HepG2 (cell line): ENCODE data around the gene ALOXE3. TPM values are rescaled to one million over a fixed set of nuclear protein-coding genes. Genes with fewer than 3 reads are reported as not detected.

ENCODE experiments used
- ARID2 ChIP-seq: sonication (generic); formaldehyde crosslinking; IDR thresholded peaks from 2 replicates; pipeline ENCODE4 v1.8.1; 2022; ENCODE audit warnings: mild to moderate bottlenecking, missing genetic modification reagents, borderline replicate concordance
- BATF2 ChIP-seq: sonication (generic); formaldehyde crosslinking; IDR thresholded peaks from 2 replicates; pipeline ENCODE4 v1.8.0; 2022; ENCODE audit warnings: mild to moderate bottlenecking, missing genetic modification reagents, moderate library complexity
- CAMTA2 ChIP-seq: sonication (generic); formaldehyde crosslinking; IDR thresholded peaks from 2 replicates; pipeline ENCODE4 v1.4.0; 2020; ENCODE audit warnings: mild to moderate bottlenecking, missing genetic modification reagents, borderline replicate concordance
- CHCHD3 ChIP-seq: sonication (generic); formaldehyde crosslinking; IDR thresholded peaks from 2 replicates; pipeline ENCODE4 v1.8.0; 2022; ENCODE audit warnings: mild to moderate bottlenecking, missing genetic modification reagents, moderate library complexity
- FOXO4 ChIP-seq: sonication (generic); formaldehyde crosslinking; conservative IDR thresholded peaks from 2 replicates; pipeline ENCODE4 v1.8.1; 2023; ENCODE audit warnings: missing genetic modification reagents
- HDAC1 ChIP-seq: sonication (generic); formaldehyde crosslinking; IDR thresholded peaks from 2 replicates; pipeline ENCODE4 v1.5.1; 2020; ENCODE audit warnings: mild to moderate bottlenecking, missing genetic modification reagents
- HDAC2 ChIP-seq: sonication (generic); formaldehyde crosslinking; IDR thresholded peaks from 2 replicates; pipeline ENCODE4 v1.4.0; 2020; ENCODE audit warnings: missing genetic modification reagents
- KDM5A ChIP-seq: fragments of 200-600 bp; sonication (generic); IDR thresholded peaks from 2 replicates; pipeline ENCODE4 v1.7.0; 2018; ENCODE audit warnings: antibody characterized with exemption, mild to moderate bottlenecking, low read length, borderline replicate concordance
- KMT2B ChIP-seq: IDR thresholded peaks from 2 replicates; pipeline ENCODE4 v1.6.1; 2016; ENCODE audit warnings: missing genetic modification reagents, missing compliant biosample characterization
- LBX2 ChIP-seq: sonication (generic); formaldehyde crosslinking; IDR thresholded peaks from 2 replicates; pipeline ENCODE4 v1.5.0; 2020; ENCODE audit warnings: missing genetic modification reagents, mild to moderate bottlenecking, borderline replicate concordance
- MED8 ChIP-seq: sonication (generic); formaldehyde crosslinking; IDR thresholded peaks from 2 replicates; pipeline ENCODE4 v1.8.1; 2023; ENCODE audit warnings: mild to moderate bottlenecking, missing genetic modification reagents; ENCODE audit not compliant: insufficient replicate concordance
- MEIS1 ChIP-seq: sonication (generic); formaldehyde crosslinking; IDR thresholded peaks from 2 replicates; pipeline ENCODE4 v1.9.0; 2021; ENCODE audit warnings: mild to moderate bottlenecking, missing genetic modification reagents, moderate library complexity, borderline replicate concordance
- NFE2 ChIP-seq: sonication (generic); formaldehyde crosslinking; IDR thresholded peaks from 2 replicates; pipeline ENCODE4 v1.4.0; 2020; ENCODE audit warnings: missing genetic modification reagents
- PTBP1 ChIP-seq: fragments of 200-400 bp; formaldehyde crosslinking; IDR thresholded peaks from 2 replicates; pipeline ENCODE4 v1.6.1; 2018; ENCODE audit warnings: low read length, low read depth; ENCODE audit not compliant: poor library complexity, severe bottlenecking
- RARG ChIP-seq: sonication (generic); formaldehyde crosslinking; IDR thresholded peaks from 2 replicates; pipeline ENCODE4 v1.4.0; 2020; ENCODE audit warnings: low read depth, mild to moderate bottlenecking, missing genetic modification reagents
- SOX6 ChIP-seq, 2 experiments: fragments of 450-650 bp in 1 of 2; sonication (generic) in 1 of 2; formaldehyde crosslinking in 1 of 2; IDR thresholded peaks; 2 replicates each; pipeline versions ENCODE4 v1.4.0 to v1.6.1; 2017 to 2020; ENCODE audit warnings: antibody characterized with exemption in 1 of 2, mild to moderate bottlenecking in 1 of 2, missing genetic modification reagents in 1 of 2
- TCF7 ChIP-seq: sonication (generic); IDR thresholded peaks from 2 replicates; pipeline ENCODE4 v1.6.1; 2016; ENCODE audit warnings: antibody characterized with exemption, low read depth
- XRCC5 ChIP-seq: fragments of 200-400 bp; formaldehyde crosslinking; optimal IDR thresholded peaks from 2 replicates; pipeline ENCODE3; 2017; ENCODE audit warnings: mild to moderate bottlenecking, low read length
- YY1 ChIP-seq: IDR thresholded peaks from 2 replicates; pipeline ENCODE4 v1.6.1; 2011; ENCODE audit warnings: low read length, low read depth, moderate library complexity, mild to moderate bottlenecking; ENCODE audit not compliant: insufficient read depth, insufficient replicate concordance
- ZNF101 ChIP-seq: sonication (generic); formaldehyde crosslinking; IDR thresholded peaks from 2 replicates; pipeline ENCODE4 v1.4.0; 2020; ENCODE audit warnings: mild to moderate bottlenecking, low read depth, missing genetic modification reagents, borderline replicate concordance
- ZNF12 ChIP-seq: sonication (generic); formaldehyde crosslinking; IDR thresholded peaks from 2 replicates; pipeline ENCODE4 v1.5.0; 2020; ENCODE audit warnings: missing genetic modification reagents
- ZNF430 ChIP-seq: sonication (generic); formaldehyde crosslinking; IDR thresholded peaks from 2 replicates; pipeline ENCODE4 v1.9.0; 2021; ENCODE audit warnings: mild to moderate bottlenecking, missing genetic modification reagents
- ZNF556 ChIP-seq: sonication (generic); formaldehyde crosslinking; IDR thresholded peaks from 2 replicates; pipeline ENCODE4 v1.4.0; 2020; ENCODE audit warnings: mild to moderate bottlenecking, missing genetic modification reagents, borderline replicate concordance
- ZNF570 ChIP-seq: sonication (generic); formaldehyde crosslinking; IDR thresholded peaks from 2 replicates; pipeline ENCODE4 v1.4.0; 2020; ENCODE audit warnings: mild to moderate bottlenecking, missing genetic modification reagents, borderline replicate concordance
- ZNF598 ChIP-seq: sonication (generic); formaldehyde crosslinking; IDR thresholded peaks from 2 replicates; pipeline ENCODE4 v1.5.1; 2020; ENCODE audit warnings: mild to moderate bottlenecking, missing genetic modification reagents, borderline replicate concordance
- ZNF670 ChIP-seq: sonication (generic); formaldehyde crosslinking; IDR thresholded peaks from 2 replicates; pipeline ENCODE4 v1.8.0; 2022; ENCODE audit warnings: mild to moderate bottlenecking, missing genetic modification reagents, borderline replicate concordance
- ZNF790 ChIP-seq: sonication (generic); formaldehyde crosslinking; IDR thresholded peaks from 2 replicates; pipeline ENCODE4 v1.8.0; 2022; ENCODE audit warnings: missing genetic modification reagents, mild to moderate bottlenecking, borderline replicate concordance
- polyA plus RNA-seq, 8 experiments: library from polyadenylated mRNA; depleted of rRNA in 3 of 8; stranded (reverse) in 7 of 8; unstranded in 1 of 8; fragments of >200 nt; fragmentation: Illumina TruSeq in 4 of 8; extraction: Trizol in 4 of 8; gene quantifications; 2 replicates each; pipeline versions ENCODE4 v1.2.1 to v1.2.3, GENCODE V29; 2011 to 2016; ENCODE audit warnings: low read depth in 4 of 8, missing spikeins in 1 of 8, mixed read lengths in 1 of 8; ENCODE audit not compliant: insufficient read depth in 1 of 8
- total RNA-seq, 5 experiments: library from RNA; depleted of rRNA; stranded (reverse); fragments of >200 nt; fragmentation: Illumina TruSeq; extraction: Trizol; gene quantifications; 2 replicates each; pipeline ENCODE4 v1.2.3, GENCODE V29; 2016; ENCODE audit warnings: low read depth in 1 of 5

Gene ALOXE3
- total and polyA plus RNA-seq, 2 of the 13 experiments (the other 11 are each of a cell fraction or from before 2014, with no cell fraction given): 0.07 TPM; not detected in 1

DNA sequence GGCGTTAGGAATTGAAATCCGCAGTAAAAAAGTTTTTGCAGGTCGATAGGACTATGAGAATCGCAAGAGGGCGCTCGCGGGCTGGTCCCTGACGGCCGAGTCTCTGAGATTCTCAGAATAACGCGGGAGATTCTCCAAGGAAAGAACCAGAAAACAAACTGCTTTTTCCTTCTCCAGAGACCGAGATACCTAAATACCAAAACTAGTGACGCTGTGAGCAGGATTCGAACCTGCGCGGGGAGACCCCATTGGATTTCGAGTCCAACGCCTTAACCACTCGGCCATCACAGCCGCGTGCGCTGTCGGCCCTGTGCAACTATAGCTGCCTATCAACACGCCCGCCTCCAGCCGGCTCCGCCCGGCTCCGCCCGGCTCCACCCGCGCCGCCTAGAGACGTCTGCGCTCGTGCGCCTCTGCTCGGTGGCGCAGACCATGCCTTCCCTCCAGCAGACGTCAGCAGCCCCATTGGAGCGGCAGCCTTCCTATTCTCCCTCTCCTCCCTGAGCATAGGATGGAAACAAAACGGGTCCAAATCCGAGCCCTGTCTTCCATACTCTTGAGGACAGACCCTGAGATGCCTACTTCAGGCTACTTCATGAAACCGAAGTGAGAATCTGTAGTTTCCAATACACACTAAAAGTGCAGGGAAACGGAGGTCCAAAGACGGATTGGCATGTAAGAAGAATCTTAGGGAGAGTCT, 20.5 kb upstream of the ALOXE3 start (continued):
- no peak for TF ChIP-seq CAMTA2 (CRISPR knock-in tag)
- TF ChIP-seq PTBP1: no peak
- TF ChIP-seq ZNF670: 0 out of 2 replicates have a peak, but pooled peaks have one; percentile 45
- TF ChIP-seq MED8 (CRISPR knock-in tag): no peak
- TF ChIP-seq ZNF556 (CRISPR knock-in tag): peak; percentile 80; the same call in 1 of the 2 replicates
- peak; percentile 79 for TF ChIP-seq XRCC5
- TF ChIP-seq BATF2: no peak
- TF ChIP-seq ARID2 (CRISPR knock-in tag): 0 out of 2 replicates have a peak, but pooled peaks have one; percentile 59
- TF ChIP-seq CHCHD3 (CRISPR knock-in tag): no peak
- TF ChIP-seq ZNF12: peak; percentile 62; the same call in 1 of the 2 replicates
- no peak for TF ChIP-seq FOXO4
- peak; percentile 75 for TF ChIP-seq YY1
- TF ChIP-seq LBX2 (CRISPR knock-in tag): no peak
- TF ChIP-seq NFE2 (CRISPR knock-in tag): no peak
- TF ChIP-seq ZNF430 (CRISPR knock-in tag): peak; percentile 92
- TF ChIP-seq ZNF101 (CRISPR knock-in tag): peak; percentile 76; the same call in 1 of the 2 replicates
- no peak for TF ChIP-seq ZNF790 (CRISPR knock-in tag)
- no peak for TF ChIP-seq KMT2B
- peak; percentile 72; the same call in 1 of the 2 replicates for TF ChIP-seq KDM5A
- TF ChIP-seq SOX6 (IDR thresholded peaks at IDR 0.05): no peak
- peak; percentile 88 for TF ChIP-seq SOX6 (CRISPR knock-in tag; IDR thresholded peaks at IDR 0.05)
- no peak for TF ChIP-seq ZNF598 (CRISPR knock-in tag)
- TF ChIP-seq ZNF570 (CRISPR knock-in tag): no peak
- TF ChIP-seq HDAC1 (CRISPR knock-in tag): peak; percentile 60; the same call in 1 of the 2 replicates
- no peak; the same call in 1 of the 2 replicates for TF ChIP-seq RARG
- peak; percentile 79; the same call in 1 of the 2 replicates for TF ChIP-seq MEIS1 (CRISPR knock-in tag)
- peak; percentile 72 for TF ChIP-seq HDAC2 (CRISPR knock-in tag)
- TF ChIP-seq TCF7: no peak
